HG02763 (cell line): ENCODE data around the gene TEX13D.

ENCODE experiments used
- ATAC-seq: cut with Tn5 transposase; IDR thresholded peaks from one replicate; pipeline ENCODE4 v1.9.1; 2021; ENCODE audit warnings: mild to moderate bottlenecking, moderate library complexity; ENCODE audit not compliant: unreplicated experiment

The TEX13D gene

DNA sequence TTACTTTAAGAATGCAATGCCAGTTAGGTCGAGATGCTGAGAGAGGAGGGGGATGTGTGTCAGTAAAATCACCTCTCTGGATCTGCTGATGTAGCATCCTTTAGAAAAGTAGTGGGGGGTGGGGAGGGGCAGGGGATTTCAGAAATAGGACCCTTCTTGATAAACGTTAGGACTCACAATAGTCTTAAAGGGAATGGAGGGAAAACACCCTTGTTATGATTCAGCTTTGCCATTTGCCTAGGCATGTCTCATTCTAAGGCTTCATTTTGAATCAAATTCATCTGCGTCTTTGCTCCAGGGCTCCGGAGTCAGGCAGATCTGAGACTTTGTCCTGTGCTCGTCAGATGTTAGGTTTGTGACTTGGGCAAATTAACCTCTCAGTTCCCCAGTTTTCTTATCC lies 14.8 kb downstream of the TEX13D start:
- ATAC-seq = no peak

GRCh38 chrX:124348182-124348581 lies 15.7 kb downstream of the TEX13D start:
- no peak for ATAC-seq

DNA sequence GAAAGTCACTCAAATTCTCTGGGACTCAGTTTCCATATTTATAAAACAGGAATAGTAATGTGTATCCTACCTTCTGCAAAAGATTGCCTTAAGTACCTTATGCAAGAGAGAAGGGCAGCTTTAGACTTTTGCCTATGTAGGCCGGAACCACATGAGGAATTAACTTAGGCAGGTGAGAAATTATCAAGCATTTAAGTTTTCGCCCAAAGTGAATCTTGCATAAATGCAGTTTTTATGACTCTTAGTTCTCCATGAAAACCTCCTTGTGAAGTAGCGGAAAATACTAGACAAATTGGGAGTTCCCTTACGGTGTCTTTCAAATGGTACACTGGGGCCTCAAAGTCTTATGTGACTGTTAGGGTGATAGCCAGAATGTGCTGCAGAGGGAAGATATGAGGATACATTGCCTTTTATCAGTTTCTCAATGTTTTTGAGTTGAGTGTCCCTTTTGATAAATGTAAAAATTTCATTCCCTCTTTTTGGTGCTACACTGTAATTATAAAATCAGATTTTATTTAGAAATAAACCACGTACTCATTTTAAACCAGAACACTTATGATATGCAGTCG lies 16.5 kb downstream of the TEX13D start:
- ATAC-seq = no peak

GRCh38 chrX:124354648-124355047 lies 22.2 kb downstream of the TEX13D start:
- ATAC-seq = no peak

DNA sequence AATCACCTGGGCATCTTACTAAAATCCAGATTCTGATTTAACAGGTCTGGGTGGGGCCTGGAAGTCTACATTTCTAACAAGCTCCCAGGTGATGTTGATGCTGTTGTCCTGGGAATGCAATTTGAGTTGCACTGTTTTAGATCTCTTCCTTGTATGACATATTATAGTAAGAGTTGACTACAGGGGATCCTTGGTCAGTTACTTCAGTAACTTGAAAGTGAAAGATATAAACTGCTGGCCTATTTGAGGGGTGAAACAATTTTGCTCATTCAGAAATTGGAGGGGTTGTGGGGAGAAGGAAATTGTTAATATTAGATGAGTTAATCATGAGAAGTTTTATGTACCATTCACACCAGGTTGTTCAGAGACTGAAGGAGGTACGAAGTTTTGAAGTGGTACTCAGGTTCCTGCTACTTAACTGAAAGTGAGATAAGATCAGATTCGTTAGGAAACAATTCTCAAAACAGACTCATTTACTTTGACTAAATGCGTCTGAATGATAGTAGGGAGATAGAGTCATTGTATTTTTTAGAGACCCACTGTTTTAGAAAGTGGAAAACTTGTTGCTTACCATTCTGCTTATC lies 26.4 kb downstream of the TEX13D start:
- no peak for ATAC-seq

GRCh38 chrX:124362072-124362471 lies 29.6 kb downstream of the TEX13D start:
- ATAC-seq = no peak

DNA sequence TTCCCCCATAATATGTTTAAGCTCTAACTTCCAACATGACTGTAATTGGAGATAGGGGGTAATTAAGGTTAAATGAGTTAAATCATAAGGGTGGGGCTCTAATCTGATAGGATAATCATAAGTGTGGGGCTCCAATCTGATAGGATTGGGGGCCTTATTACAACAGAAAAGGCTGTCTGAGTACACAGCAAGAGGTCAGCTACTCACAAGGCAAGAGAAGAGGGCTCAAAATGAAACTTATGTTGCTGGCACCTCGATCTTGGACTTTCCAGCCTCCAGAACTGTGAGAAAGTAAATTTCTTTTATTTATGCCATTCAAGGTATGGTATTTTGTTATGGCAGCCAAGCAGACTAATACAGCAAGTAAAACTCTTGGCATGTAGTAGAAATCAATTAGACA lies 30.3 kb downstream of the TEX13D start:
- ATAC-seq = no peak

DNA sequence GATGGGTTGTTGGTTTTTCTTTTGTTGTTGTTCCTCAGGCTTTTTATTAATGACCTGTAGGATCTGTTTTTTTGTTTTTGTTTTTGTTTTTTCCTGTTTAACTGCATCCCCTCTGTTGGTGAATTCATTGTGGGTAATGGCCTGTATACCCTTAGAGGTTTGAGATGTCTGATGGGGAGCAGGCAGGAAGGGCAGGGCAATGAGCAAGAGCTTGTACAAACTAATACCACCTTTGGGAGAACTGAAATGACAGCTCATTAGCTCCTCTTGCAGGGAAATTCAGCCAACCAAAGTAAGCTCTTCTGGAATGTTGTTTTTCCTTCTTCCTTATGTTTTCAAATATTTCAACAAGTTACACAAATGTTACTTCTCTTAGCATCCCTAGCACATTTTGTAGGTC lies 37.3 kb downstream of the TEX13D start:
- no peak for ATAC-seq

- ATAC-seq = no peak
Measured at GRCh38 chrX:124373348-124373747, 40.9 kb downstream of the TEX13D start.

GRCh38 chrX:124378643-124379042 lies 46.2 kb downstream of the TEX13D start:
- no peak for ATAC-seq

- ATAC-seq = no peak
Measured at GRCh38 chrX:124383354-124383753, 50.9 kb downstream of the TEX13D start.

DNA sequence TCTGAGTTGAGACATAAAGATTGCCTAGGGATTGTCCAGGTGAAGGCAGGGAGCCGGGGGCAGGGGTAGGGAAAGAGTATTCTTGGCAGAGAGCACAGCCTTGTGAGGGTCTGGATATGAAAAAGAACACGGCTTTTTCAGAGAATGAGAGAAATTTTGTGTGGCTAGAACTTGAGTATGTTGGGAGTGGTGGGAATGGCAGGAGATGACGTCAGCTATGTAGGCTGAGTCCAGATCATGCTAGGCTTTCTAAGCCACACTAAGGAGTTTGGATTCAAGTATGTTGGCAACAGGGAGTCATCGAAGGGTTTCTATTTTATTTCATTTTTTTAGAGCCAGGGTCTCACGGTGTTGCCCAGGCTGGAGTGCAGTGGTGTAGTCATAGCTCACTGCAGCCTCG lies 53.9 kb downstream of the TEX13D start:
- no peak for ATAC-seq
